Activated CD4-positive, alpha-beta memory T cell treated with anti-CD3 and anti-CD28 coated beads, Interleukin-2, amount 10 ng/mL, durations not matched to agents 7 days and 5 days (primary cell): ENCODE measurements around the gene TSPAN9. TPM values are rescaled to one million over a fixed set of nuclear protein-coding genes. Genes with fewer than 3 reads are reported as not detected.

Source experiments
- CTCF ChIA-PET: fragments of 350-600 bp; sonication (Branson Sonifier 250); formaldehyde crosslinking; loops from one replicate; lab custom pipeline; 2021; ENCODE audit warnings: antibody characterized with exemption, inconsistent platforms; lab: Charles Lee
- POLR2A ChIA-PET: fragments of 350-600 bp; sonication (Branson Sonifier 250); formaldehyde crosslinking; loops from one replicate; lab custom pipeline; 2021; ENCODE audit warnings: antibody characterized with exemption; lab: Charles Lee
- DNase-seq: peaks from one replicate; pipeline ENCODE4 v3.0.0-alpha.2; 2020
- H3K27ac Mint-ChIP-seq: one replicate; pipeline ENCODE4 v1.8.0; 2021; ENCODE audit warnings: mild to moderate bottlenecking, mixed read lengths
- H3K27me3 Mint-ChIP-seq: one replicate; pipeline ENCODE4 v1.8.0; 2021; ENCODE audit warnings: mixed read lengths
- H3K36me3 Mint-ChIP-seq: one replicate; pipeline ENCODE4 v1.8.0; 2021; ENCODE audit warnings: low read depth, mixed read lengths
- H3K4me1 Mint-ChIP-seq: one replicate; pipeline ENCODE4 v1.8.0; 2021; ENCODE audit warnings: mixed read lengths
- H3K4me3 Mint-ChIP-seq: one replicate; pipeline ENCODE4 v1.8.0; 2021; ENCODE audit warnings: mild to moderate bottlenecking, mixed read lengths
- H3K9me3 Mint-ChIP-seq: one replicate; pipeline ENCODE4 v1.8.0; 2021; ENCODE audit warnings: mixed read lengths
- total RNA-seq, 2 experiments: library from RNA; stranded (reverse); gene quantifications; one replicate each; pipeline ENCODE4 v1.2.3, GENCODE V29; 2021

TSPAN9 gene
- total RNA-seq, 2 experiments from 2014 or later, result 0.18 to 0.28 TPM

DNA sequence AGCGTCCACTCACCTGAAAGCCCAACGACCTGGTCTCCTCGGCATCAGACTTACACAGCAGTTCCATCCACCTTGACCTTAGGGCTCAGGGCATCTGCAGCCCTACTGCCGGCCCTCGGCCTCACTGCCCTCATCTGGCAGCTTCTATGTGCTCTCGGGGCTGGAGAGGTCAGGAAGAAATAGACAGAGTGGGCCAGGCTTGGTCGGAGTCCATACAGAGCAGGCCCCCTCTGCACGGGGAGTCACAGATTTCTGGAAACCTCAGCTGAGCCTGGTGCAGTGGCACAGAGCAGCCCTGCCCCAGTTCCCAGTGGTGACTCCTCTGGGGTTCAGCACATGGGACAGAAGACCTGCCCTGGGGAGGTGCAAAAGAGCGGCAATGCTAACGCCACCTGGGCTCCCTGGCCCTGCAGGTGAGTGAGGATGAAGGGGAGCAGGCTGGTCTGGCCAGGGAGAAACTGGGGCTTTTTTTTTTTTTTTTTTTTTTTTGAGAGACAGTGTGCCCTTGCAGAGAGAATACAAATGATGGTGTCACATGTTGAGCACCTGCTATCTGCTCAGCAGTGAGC, 223.7 kb downstream of the TSPAN9 start:
- CTCF ChIA-PET, result interaction anchor here (0.7 to 3.0 kb wide), 63 partner anchors 9 to 976 kb away, joined by 3 to 80 read pairs (median 4); no protein-coding TSS in a partner anchor
- POLR2A ChIA-PET, result interaction anchor here (1.2 kb wide), 1 partner anchor 452 kb away, joined by 5 read pairs; the partner anchor contains the start of gene CRACR2A
- Mint-ChIP-seq H3K36me3 (no peaks in the 10 kb centered on the region), H3K27me3 (peaks cover 3% of the 10 kb centered on the region), H3K27ac (no peak overlapping the region), H3K4me1 (peaks cover 10% of the 10 kb centered on the region), H3K9me3 (no peaks in the 10 kb centered on the region), H3K4me3 (no peak overlapping the region)
- no peak for DNase-seq

DNA sequence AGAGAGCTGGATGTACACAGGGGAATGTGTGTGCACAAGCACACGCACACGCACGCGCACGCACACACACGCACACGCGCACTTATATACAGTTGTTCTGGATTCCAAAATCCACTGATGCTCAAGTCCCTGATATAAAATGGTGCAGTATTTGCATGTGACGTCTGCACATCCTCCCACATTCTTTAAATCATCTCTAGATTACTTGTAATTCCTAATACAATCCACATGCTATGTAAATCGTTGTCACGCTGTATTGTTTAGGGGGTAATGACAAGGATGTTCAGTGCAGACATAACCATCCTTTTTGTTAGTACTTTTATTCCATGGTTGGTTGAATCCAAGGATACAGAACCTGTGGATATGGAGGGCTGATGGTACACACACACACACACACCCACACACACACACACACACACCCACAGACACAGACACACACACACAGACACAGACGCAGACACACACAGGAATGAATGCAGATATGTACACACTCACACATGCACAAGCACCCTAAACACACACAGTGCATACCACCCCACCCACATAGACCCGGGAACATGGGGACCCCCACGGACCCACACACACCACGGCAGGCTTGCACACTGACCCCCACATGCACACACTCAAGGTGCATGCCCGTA, 225.3 kb downstream of the TSPAN9 start:
- Mint-ChIP-seq H3K27ac (no peak overlapping the region), H3K4me1 (peaks cover 10% of the 10 kb centered on the region), H3K4me3 (no peak overlapping the region), H3K9me3 (no peaks in the 10 kb centered on the region), H3K36me3 (no peaks in the 10 kb centered on the region), H3K27me3 (peaks cover 3% of the 10 kb centered on the region)
- ChIA-PET POLR2A (no interaction called here), CTCF (no interaction called here)
- DNase-seq, result no peak

DNA sequence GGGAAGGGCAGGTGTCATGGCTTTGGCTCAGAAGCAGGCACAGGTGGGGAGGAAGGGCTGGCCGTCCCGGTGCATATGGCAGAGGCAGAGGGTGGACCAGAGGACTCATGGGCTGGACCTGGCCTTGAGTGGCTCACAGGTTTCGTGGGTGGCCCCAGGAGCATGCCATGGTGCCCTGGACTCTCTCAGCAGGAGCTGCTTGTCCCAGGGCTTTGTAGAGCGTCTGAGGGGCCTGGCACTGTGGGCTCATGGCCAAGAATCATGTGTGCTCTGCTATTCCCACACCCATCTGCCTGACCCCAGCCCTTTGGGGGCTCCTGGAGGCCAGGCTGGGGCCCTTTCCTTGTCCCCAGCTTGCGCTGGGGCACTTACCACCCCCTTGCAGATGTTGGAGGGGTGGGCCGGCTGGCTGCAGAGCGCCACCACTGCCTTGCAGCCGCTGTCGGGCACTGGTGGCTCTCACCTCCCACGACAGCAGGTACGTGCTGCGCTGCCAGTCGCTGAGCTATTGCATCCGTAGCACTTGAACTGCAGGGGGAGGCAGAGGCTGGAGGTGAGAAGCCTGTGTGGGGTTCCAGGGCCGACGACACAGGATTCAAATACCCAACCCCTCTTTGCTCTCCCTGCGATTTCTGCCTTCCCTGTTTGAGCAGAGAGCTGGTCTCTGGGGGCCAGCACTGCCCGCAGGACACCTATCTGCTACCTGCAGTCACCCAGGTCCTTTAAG, 226.4 kb downstream of the TSPAN9 start:
- peaks cover 10% of the 10 kb centered on the region for H3K4me1 Mint-ChIP-seq
- DNase-seq, result no peak
- peaks cover 3% of the 10 kb centered on the region for H3K27me3 Mint-ChIP-seq
- no peaks in the 10 kb centered on the region for H3K9me3 Mint-ChIP-seq
- H3K27ac Mint-ChIP-seq, result no peak overlapping the region
- no peak overlapping the region for H3K4me3 Mint-ChIP-seq
- no peaks in the 10 kb centered on the region for H3K36me3 Mint-ChIP-seq
- POLR2A ChIA-PET, result no interaction called here
- CTCF ChIA-PET, result interaction anchor here (1.3 kb wide), 1 partner anchor 500 kb away, joined by 3 read pairs; no protein-coding TSS in a partner anchor

DNA sequence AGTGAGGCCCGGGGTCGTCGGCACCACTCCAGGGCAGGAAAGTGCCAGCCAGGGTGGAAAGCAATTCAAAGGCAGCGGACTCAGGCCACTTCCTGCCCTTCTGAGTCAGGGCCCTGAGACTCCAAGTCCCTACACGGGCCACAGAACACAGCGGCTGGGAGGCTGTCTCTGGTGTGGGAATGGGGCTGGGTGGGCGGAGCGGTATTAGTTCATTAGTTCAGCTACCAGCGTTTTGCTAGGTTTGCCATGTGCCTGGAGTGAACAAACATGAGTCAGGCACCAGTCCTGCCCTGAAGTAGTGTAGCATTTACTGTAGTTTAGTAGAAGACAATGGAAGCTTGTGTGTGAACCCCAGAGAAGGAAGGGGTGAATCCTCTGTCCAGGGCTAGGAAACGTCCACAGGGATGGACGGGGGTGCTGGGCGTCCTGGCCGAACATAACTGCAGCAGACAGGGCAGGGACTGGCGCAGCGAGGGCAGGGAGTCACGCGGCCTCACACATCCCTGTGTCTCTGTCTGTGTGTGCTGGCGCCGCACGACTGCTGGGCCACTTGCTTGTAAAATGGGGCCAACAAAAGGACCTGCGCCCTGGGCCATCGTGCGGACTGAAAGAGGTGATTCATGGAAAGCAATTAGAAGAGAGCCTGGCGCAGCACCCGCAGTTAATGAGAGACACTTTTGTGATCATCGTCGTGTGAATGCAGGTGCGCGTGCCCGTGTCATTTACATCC, 227.4 kb downstream of the TSPAN9 start:
- no peak for DNase-seq
- Mint-ChIP-seq H3K9me3 (no peaks in the 10 kb centered on the region), H3K27me3 (no peaks in the 10 kb centered on the region), H3K4me3 (no peak overlapping the region), H3K27ac (no peak overlapping the region), H3K4me1 (peaks cover 10% of the 10 kb centered on the region), H3K36me3 (no peaks in the 10 kb centered on the region)
- POLR2A ChIA-PET, result no interaction called here
- CTCF ChIA-PET, result no interaction called here

DNA sequence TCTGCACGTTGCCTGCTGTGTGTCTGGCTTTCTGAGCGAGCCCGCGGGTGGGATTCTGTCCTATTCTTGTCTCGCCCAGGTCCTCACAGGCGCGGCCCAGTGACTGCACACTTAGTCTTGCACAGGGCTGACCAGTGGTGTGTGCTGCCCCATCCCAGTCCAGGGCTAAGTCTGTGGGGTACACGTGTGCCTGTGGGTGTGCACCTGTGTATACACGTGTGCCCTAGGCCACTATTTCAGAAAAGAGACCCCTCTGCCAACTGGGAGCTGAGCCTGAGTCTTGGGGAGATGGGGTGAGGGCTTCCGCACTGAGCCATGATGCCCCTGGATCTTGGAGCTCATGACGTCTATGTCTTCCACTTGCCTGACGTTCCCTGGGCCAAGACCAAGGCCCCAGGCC, 228.3 kb downstream of the TSPAN9 start:
- Mint-ChIP-seq H3K4me1 (peaks cover 2% of the 10 kb centered on the region), H3K27me3 (no peaks in the 10 kb centered on the region), H3K4me3 (no peak overlapping the region), H3K9me3 (no peaks in the 10 kb centered on the region), H3K27ac (no peak overlapping the region), H3K36me3 (no peaks in the 10 kb centered on the region)
- ChIA-PET POLR2A (no interaction called here), CTCF (interaction anchor here (1.1 kb wide), 1 partner anchor 9 kb away, joined by 3 read pairs; no protein-coding TSS in a partner anchor)
- DNase-seq, result no peak

DNA sequence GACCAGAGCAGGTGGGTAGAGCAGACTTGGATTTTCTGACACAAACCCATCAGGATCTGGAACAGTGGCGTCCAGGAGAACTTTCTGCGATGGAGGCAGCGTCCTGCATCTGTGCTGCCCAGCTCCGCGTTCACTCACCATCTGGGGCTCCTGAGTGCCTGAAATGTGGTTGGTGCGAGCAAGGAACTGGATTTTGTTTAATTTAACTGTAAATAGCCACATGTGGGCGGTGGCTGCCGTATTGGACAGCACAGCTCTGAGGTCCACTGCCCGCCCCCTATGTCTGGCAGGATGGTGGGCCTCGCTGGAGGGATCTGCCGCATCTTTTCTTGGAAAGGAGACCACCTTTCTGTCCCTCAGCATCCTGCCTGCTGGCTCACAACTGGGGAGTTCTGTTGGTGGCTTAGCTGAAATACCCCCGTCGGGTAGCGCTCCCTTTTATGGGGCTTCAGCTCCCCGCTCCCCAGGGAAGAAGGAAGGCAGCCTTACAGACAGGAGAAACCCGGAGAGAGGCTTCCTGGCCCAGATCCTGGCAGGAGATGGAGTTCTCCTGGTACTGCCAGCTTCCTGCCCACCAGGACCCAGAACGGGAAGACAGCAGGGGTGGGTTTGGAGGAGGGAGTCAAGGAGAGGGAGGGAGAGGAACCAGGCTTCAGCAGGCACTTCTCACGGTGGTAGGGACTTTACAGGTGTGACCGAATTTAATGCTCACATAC, 228.9 kb downstream of the TSPAN9 start:
- POLR2A ChIA-PET, result no interaction called here
- no peak for DNase-seq
- Mint-ChIP-seq H3K4me1 (no peaks in the 10 kb centered on the region), H3K36me3 (no peaks in the 10 kb centered on the region), H3K4me3 (no peak overlapping the region), H3K27ac (no peak overlapping the region), H3K27me3 (no peaks in the 10 kb centered on the region), H3K9me3 (no peaks in the 10 kb centered on the region)
- CTCF ChIA-PET, result interaction anchor here (1.1 kb wide), 1 partner anchor 10 kb away, joined by 3 read pairs; no protein-coding TSS in a partner anchor

DNA sequence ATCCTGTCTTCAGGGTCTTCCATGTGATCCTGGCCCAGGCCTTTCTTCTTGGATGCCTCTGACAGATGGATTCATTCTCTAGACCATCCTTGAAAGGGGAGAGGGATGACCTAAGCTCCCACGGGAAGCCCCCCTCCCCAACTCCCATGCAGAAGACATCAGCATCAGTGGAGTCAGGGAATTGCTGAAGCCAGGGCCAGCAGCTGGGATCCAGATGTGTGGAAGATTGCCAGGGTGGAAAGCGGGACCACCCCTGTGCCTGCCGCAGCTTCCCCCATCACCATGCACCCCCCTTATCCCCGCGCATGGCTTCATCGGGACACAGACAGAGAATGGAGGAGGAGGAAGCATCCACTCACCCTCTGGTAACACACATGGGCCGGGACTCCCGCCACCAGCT, 230.2 kb downstream of the TSPAN9 start:
- H3K27me3 Mint-ChIP-seq, result no peaks in the 10 kb centered on the region
- H3K27ac Mint-ChIP-seq, result no peak overlapping the region
- no peaks in the 10 kb centered on the region for H3K36me3 Mint-ChIP-seq
- no peak for DNase-seq
- H3K4me1 Mint-ChIP-seq, result no peaks in the 10 kb centered on the region
- ChIA-PET CTCF (no interaction called here), POLR2A (no interaction called here)
- no peaks in the 10 kb centered on the region for H3K9me3 Mint-ChIP-seq
- no peak overlapping the region for H3K4me3 Mint-ChIP-seq

DNA sequence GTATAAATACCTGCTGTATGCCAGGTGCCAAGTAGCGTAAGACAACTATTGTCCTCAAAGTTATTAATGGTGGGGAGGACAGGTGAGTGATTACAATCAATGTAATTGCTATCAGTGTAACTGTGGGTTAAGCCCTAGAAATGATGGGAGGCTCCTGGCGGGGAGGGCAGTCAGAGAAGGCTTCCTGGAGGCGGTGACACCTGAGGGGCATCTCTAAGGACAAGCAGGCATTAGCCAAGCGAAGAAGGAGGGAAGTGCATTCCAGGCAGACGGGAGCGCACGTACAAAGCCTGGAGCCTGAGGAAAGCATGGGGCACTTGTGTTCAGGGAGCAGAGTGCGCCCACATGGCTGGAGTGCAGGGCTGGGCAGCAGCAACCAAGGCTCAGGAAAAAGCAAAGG, 230.9 kb downstream of the TSPAN9 start:
- H3K9me3 Mint-ChIP-seq, result no peaks in the 10 kb centered on the region
- H3K4me1 Mint-ChIP-seq, result no peaks in the 10 kb centered on the region
- H3K36me3 Mint-ChIP-seq, result no peaks in the 10 kb centered on the region
- H3K27ac Mint-ChIP-seq, result no peak overlapping the region
- no peak for DNase-seq
- H3K27me3 Mint-ChIP-seq, result peaks cover under 1% of the 10 kb centered on the region
- ChIA-PET CTCF (no interaction called here), POLR2A (no interaction called here)
- no peak overlapping the region for H3K4me3 Mint-ChIP-seq

DNA sequence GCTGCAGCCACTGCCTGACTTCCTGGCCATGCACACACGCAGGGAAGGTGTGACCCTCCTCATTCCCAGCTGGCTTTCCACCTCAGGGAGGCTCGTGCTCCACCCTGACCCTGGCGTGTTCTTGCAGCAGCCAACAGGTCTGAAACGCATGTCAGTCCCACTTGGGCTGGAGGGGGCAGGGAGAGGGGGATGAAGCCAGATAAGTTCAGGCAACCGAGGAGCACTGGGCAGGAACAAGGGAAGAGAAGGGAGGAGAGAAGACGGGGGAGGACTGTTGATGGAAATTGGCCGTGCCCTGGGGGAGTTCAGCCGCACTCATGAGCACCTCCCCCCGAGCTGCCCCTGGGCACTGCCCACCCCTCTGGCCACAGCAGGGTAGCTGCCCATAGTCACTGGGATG, 231.4 kb downstream of the TSPAN9 start:
- ChIA-PET CTCF (no interaction called here), POLR2A (no interaction called here)
- DNase-seq, result no peak
- Mint-ChIP-seq H3K9me3 (no peaks in the 10 kb centered on the region), H3K27ac (no peak overlapping the region), H3K36me3 (no peaks in the 10 kb centered on the region), H3K4me1 (no peaks in the 10 kb centered on the region), H3K4me3 (no peak overlapping the region), H3K27me3 (peaks cover 2% of the 10 kb centered on the region)

DNA sequence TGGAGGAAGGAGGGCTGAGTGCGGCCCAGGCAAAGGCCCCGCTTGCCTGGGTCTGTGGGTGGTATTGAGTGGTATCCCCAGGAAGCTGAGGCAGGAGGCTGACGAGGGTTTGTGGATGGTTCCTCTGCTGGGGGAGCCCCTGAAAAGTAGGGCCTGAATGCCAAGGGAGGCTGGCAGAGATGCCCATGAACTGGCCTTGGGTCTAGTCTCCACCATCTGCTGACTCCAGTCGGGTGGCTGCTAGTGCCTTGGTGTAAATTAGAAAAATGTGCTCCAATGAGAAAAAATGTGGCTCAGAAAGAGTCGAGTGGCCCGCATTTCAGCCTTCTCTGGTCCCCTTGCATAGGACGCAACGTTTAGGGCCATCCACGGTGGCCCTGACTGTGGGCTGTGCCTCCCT, 232.6 kb downstream of the TSPAN9 start:
- Mint-ChIP-seq H3K27ac (no peak overlapping the region), H3K36me3 (no peaks in the 10 kb centered on the region)
- CTCF ChIA-PET, result interaction anchor here (1.0 kb wide), 1 partner anchor 9 kb away, joined by 5 read pairs; no protein-coding TSS in a partner anchor

DNA sequence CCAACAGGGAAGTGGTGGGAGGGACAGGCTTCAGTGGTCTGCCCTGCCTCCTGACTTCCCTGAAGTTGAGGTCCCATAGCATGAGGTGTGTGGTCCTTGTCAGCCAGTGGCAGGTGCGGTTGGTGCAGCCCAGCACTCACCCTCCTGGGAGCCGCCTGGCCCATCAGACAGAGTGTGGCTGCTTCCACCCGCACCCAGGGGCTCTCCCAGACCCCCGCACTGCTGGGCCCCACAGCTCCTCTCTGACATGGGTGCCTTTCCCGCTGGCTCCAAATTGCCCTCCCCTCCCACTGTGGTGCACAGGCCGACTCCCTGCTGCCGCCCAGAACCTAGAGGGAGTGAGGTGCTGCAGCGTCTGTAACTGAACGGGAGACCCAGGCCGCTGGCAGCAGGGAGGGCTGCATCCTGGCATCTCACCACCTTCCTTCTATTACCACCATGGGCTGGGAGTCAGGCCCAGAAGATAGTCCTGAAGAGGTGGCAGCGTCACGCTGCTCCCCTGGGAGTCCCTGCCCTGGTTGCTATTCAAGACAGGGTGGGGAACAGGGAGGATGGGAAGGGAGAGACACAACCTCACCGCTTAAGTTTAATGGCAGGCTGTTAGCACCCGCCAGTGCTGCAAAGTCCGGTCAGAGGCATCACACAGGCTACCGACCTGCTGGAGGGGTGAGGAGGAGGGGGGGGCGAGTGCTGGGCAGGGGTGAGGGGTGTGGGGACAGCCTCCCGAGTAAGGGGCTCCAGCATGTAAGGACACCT, 233.3 kb downstream of the TSPAN9 start:
- Mint-ChIP-seq H3K36me3 (no peaks in the 10 kb centered on the region), H3K27ac (no peak overlapping the region)

More for the DNA sequence above, 232.6 kb downstream of the TSPAN9 start:
- POLR2A ChIA-PET, result no interaction called here
- H3K4me1 Mint-ChIP-seq, result no peaks in the 10 kb centered on the region
- no peaks in the 10 kb centered on the region for H3K9me3 Mint-ChIP-seq
- no peak for DNase-seq
- no peak overlapping the region for H3K4me3 Mint-ChIP-seq
- peaks cover 8% of the 10 kb centered on the region for H3K27me3 Mint-ChIP-seq

DNA sequence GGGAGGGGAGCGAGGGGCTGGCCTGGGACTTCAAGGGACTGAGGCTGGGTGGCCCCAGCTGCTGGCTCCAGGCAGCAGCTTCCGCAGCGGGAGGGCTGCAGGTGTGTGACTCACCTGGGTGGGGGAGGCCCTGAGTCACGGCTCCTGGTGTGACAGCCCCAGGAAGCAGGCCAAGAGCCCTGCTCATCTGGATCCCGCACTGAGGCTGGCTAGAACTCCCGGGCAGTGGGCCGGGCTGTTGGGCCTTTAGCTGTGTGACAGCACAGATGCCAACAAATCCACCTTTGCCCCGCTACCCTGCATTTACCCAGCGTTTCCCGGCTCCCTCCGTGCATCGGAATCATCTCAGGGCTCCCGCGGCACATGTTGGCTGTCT, 233.8 kb downstream of the TSPAN9 start:
- Mint-ChIP-seq H3K27ac (no peak overlapping the region), H3K9me3 (no peaks in the 10 kb centered on the region), H3K36me3 (no peaks in the 10 kb centered on the region), H3K4me3 (no peak overlapping the region), H3K27me3 (peaks cover 11% of the 10 kb centered on the region), H3K4me1 (no peaks in the 10 kb centered on the region)
- POLR2A ChIA-PET, result no interaction called here
- CTCF ChIA-PET, result interaction anchor here (0.8 kb wide), 1 partner anchor 11 kb away, joined by 3 read pairs; no protein-coding TSS in a partner anchor
- DNase-seq, result no peak

More for the DNA sequence above, 233.3 kb downstream of the TSPAN9 start:
- Mint-ChIP-seq H3K9me3 (no peaks in the 10 kb centered on the region), H3K27me3 (peaks cover 10% of the 10 kb centered on the region), H3K4me1 (no peaks in the 10 kb centered on the region), H3K4me3 (no peak overlapping the region)
- CTCF ChIA-PET, result interaction anchor here (0.8 to 1.0 kb wide), 2 partner anchors 10 kb away, joined by 3 to 5 read pairs; no protein-coding TSS in a partner anchor
- DNase-seq, result no peak
- POLR2A ChIA-PET, result no interaction called here
